GM12891 (cell line): ENCODE data around the gene LILRB3.

Experiments used
- DNase-seq: peaks from one replicate; pipeline ENCODE4 v3.0.0; 2011; ENCODE audit warnings: low spot score; ENCODE audit not compliant: insufficient read length
- FAIRE-seq: peaks from 2 replicates; lab custom pipeline; 2011; peaks lifted over from hg19 to GRCh38; lab: Jason Lieb, UNC
- PAX5 ChIP-seq: IDR thresholded peaks from 2 replicates; pipeline ENCODE4 v1.6.1; 2011; ENCODE audit warnings: low read length, moderate library complexity, mild to moderate bottlenecking; ENCODE audit not compliant: insufficient read depth, severe bottlenecking
- POLR2A ChIP-seq: IDR thresholded peaks from 2 replicates; pipeline ENCODE4 v1.6.1; 2011; ENCODE audit warnings: low read depth, low read length, control low read depth
- POLR2AphosphoS5 ChIP-seq: IDR thresholded peaks from 2 replicates; pipeline ENCODE4 v1.6.1; 2011; ENCODE audit warnings: low read depth, low read length, control low read depth
- POU2F2 ChIP-seq: IDR thresholded peaks from 2 replicates; pipeline ENCODE4 v1.6.1; 2011; ENCODE audit warnings: low read depth, mild to moderate bottlenecking, control low read depth, low read length, moderate library complexity
- SPI1 ChIP-seq: IDR thresholded peaks from 2 replicates; pipeline ENCODE4 v1.6.1; 2011; ENCODE audit warnings: low read depth, low read length, control low read depth
- TAF1 ChIP-seq: IDR thresholded peaks from 2 replicates; pipeline ENCODE4 v1.6.1; 2011; ENCODE audit warnings: low read depth, low read length, control low read depth

Gene LILRB3

DNA sequence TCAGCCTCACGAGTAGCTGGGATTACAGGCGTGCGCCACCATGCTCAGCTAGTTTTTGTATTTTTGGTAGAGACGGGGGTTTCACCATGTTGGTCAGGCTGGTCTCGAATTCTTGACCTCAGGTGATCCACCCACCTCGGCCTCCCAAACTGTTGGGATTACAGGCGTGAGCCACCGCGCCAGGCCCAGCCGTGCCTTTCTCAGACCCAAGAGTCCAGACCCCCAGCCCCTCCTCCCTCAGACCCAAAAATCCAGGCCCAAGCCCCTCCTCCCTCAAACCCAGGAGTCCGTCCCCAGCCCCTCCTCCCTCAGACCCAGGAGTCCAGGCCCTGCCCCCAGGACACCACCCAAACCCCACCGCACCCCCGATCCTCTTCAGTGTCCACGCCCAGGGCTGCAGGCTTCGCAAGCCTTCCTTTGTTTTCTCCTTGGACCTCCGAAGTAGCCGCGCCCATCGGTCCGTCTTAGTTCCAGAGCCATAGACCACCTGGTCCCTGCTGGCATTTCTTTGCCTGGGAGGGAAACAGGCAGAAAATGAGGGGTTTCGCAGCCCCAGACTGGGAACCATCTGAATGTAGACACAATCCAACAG lies 53.6 kb downstream of the LILRB3 start:
- TF ChIP-seq PAX5 (no peak), POLR2A (no peak), POU2F2 (no peak), SPI1 (no peak), POLR2AphosphoS5 (no peak), TAF1 (no peak)
- DNase-seq: no peak

DNA sequence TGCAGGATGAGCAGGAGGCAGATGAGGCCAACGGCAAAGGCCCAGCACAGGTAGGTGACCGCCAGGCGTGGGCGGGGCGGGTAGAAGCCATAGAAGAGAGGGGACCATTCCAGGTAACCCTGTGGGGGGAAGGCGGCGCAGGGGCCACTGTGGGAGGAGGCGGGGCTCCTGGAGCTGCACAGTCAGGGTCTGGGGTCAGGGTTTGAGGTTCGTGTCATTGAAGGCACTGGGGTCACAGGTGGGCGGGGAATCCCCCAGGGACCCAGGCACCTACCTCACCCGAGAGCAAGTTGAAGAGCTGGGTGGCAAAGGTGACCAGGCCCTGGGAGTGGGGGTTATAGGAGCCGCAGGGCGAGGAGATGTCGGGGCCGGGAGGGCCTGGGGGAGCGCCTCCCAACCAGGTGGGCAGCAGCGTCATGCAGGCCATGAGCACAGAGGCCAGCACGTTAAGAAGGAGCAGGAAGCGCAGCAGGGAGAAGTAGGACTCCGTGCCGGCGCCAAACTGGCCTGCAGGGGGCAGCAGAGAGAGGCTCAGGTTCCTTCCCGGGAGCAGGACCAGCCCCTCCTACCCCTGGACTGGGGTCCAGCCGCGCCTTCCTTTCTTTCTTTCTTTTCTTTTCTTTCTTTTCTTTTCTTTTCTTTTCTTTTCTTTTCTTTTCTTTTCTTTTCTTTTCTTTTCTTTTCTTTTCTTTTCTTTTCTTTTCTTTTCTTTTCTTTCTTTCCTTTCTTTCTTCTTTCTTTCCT lies 54.5 kb downstream of the LILRB3 start:
- TF ChIP-seq POU2F2: no peak
- TF ChIP-seq POLR2AphosphoS5: no peak
- TF ChIP-seq SPI1: no peak
- no peak for TF ChIP-seq PAX5
- TF ChIP-seq POLR2A: no peak
- TF ChIP-seq TAF1: no peak
- DNase-seq (peak; percentile 96), FAIRE-seq (peak; percentile 86)

More for the DNA sequence above, 53.6 kb downstream of the LILRB3 start:
- FAIRE-seq: no peak
